Stimulated activated CD4-positive, alpha-beta T cell treated with anti-CD3 and anti-CD28 coated beads, Interleukin-12 subunit alpha, Interleukin-12 subunit beta, amount 100 ng/mL, for 24 hours (primary cell): ENCODE measurements around the gene RASGEF1B.

ENCODE experiments used
- DNase-seq, 2 experiments: peaks; one replicate each; pipeline ENCODE4 v3.0.0-alpha.2; 2020; ENCODE audit warnings: low read depth in 2 of 2

Gene RASGEF1B

GRCh38 chr4:81471588-81472280 lies at the start of gene RASGEF1B:
TSS of gene RASGEF1B (minus strand) at chr4:81471907. CDS start at chr4:81459508, 12,399 bp downstream.
- peak; percentile 91 for DNase-seq

DNA sequence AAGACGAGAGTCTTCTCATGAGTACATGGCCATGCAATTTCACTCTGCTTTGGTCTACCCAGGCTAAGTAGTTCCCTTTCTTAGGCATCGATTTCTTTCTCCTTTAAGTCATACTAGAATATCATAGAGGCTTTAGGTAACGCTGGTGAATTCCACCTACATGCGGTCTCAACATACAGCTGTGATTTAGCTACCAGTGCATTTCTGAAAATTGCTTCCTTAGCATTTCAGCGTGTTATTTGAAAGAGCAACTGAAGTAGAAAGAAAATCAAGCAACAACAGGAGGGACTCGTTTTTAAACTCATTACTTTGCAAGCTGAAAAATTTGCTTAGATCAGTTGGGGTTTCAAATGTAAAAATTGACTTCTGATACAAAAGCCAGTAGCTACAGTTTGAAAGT lies 48.1 kb upstream of the RASGEF1B start:
- DNase-seq = no peak

- DNase-seq = no peak
Observed at GRCh38 chr4:81519427-81519773, 47.7 kb upstream of the RASGEF1B start.

GRCh38 chr4:81518762-81519426 lies 47.2 kb upstream of the RASGEF1B start:
- no peak for DNase-seq

- DNase-seq = no peak
Observed at GRCh38 chr4:81516241-81516640, 44.5 kb upstream of the RASGEF1B start.

GRCh38 chr4:81512757-81513501 lies 41.2 kb upstream of the RASGEF1B start:
- no peak for DNase-seq

DNA sequence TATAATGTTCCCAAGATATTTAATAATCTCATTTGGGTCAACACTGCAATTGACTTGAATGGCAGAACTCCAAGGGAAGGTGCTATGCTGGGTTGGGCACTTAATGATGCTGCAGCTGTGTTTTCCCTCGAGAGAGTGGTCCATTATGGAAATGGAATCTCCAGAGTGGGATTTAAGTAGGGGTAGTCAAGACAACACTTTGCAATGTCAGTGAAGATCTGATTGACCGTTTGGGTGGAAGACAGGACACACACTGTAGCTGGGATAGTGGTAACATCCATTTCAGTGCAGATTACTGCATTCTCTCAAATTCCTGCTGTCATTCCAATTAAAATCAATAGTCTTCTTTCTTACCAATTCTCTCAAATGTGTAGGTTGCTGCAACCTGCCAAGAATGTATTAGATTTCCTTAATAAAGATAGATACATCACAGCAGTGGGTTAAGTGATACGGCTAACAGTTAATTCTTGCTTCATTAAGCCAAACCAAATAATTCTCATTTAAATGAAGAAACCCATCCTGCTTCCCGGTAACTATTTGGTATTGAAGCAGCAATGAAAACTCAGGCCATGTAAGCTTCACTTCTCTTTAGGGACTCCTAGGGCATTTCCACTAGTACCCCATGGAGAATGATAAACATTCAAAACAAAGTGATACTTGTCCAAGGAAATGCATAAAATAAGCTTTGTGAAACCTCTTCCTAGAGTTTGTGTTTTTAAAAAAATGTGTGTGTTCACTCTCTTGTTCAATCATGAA lies 40.5 kb upstream of the RASGEF1B start:
- DNase-seq = no peak

DNA sequence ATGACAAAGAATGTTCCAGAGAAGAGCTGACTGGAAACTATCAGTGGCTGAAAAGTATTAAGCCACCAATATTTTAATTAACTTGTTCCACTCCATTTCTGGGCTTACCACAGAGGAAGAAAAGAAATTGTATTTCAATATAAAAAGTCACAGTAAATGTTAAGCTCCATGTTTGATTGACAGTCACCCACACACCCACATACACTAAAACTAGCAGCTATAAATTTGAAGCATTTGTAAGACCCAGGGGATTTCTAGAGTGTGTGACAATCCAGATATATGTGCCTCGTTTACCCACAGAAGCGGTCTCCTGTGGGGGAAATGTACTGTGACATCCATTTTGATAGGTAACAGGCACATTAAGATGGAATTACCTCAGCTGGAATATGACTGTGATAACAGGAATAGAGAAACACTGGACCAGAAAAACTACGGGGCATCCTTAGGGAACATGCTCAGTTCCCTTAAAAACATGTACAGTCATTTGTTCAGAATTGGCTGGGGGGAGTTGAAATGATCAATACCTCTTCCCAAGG lies 39.0 kb upstream of the RASGEF1B start:
- DNase-seq = no peak

DNA sequence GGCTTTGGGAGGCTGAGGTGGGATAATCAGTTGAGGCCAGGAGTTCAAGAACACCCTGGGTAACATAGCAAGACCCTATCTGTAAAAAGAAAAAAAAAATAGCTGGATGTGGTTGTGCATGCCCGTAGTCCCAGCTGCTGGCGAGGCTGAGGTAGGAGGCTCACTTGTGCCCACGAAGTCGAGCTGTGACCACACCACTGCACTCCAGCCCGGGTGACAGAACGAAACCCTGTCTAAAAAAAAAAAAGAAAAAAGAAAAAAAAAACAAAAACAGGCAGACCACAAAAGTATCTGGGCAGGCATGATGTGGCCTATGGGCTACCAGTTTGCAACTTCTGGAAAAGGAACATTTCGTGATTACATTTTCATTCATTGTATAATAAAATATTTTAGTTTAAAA lies 38.1 kb upstream of the RASGEF1B start:
- no peak for DNase-seq

- DNase-seq = no peak
Observed at GRCh38 chr4:81509191-81509590, 37.5 kb upstream of the RASGEF1B start.

- DNase-seq = no peak
Observed at GRCh38 chr4:81508411-81509185, 36.9 kb upstream of the RASGEF1B start.

DNA sequence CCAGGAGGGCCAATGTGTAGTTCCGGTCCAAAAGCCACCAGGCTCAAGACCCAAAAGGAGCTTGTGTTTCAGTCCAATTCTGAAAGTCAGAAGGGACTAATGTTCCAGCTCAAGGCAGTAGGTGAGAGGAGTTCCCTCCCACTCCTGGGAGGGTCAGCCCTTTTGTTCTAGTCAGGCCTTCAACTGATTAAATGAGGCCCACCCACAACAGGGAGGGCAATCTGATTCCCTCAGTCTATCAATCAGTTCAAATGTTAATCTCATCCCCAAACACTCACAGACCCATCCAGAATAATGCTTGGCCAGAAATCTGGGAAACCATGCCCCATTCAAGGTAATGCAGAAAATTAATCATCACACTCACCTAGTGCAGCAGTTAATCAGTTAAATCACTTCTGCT lies 35.8 kb upstream of the RASGEF1B start:
- no peak for DNase-seq

- DNase-seq = no peak
Observed at GRCh38 chr4:81506731-81507130, 35.0 kb upstream of the RASGEF1B start.

DNA sequence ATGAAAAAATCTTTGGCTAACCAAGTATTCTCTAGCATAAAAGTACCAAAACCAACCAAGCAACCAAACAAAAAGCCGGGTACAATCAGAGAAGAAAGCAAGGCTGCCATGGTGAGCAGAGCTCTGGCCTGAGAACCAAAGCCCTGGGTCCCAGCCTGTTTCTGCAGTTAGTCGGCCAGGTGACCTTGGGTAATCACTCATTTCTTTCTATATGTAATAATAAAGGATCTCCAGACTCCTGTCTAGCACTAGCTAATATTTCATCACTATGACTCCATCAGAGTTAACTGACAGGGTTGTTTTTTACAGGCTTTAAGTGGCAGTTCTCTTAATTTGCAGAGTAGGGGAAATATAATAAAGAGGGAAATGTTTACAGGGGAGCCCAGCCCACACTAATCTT lies 34.0 kb upstream of the RASGEF1B start:
- no peak for DNase-seq

DNA sequence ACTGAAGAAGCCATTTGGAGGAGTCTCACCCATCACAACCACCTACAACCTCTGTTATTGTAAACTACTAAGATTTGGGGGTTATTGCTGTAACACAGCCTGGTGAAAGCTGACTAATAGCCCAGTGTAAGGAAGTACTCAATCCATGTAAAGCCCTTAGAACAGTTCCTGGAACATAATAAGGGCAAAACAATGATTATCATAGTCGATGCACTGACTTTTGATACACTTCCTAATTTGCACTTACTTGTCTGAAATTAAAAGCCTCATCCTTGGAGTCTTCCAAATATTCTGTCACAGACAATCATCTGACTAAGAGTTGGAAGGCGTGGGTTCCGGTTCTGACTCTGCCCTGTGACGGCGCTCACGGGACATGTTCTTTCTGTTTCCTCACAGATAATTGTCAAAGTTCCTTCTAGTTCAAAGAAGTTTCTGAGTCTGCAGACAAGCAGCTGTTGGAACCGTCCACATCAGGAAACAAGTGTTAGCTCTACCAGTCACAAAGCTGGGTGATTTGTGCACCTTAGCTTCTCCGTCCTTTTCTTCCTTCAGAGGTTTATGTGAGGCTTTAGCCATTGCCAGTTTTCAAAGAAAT lies 33.4 kb upstream of the RASGEF1B start:
- DNase-seq = peak; percentile 49 to 50

DNA sequence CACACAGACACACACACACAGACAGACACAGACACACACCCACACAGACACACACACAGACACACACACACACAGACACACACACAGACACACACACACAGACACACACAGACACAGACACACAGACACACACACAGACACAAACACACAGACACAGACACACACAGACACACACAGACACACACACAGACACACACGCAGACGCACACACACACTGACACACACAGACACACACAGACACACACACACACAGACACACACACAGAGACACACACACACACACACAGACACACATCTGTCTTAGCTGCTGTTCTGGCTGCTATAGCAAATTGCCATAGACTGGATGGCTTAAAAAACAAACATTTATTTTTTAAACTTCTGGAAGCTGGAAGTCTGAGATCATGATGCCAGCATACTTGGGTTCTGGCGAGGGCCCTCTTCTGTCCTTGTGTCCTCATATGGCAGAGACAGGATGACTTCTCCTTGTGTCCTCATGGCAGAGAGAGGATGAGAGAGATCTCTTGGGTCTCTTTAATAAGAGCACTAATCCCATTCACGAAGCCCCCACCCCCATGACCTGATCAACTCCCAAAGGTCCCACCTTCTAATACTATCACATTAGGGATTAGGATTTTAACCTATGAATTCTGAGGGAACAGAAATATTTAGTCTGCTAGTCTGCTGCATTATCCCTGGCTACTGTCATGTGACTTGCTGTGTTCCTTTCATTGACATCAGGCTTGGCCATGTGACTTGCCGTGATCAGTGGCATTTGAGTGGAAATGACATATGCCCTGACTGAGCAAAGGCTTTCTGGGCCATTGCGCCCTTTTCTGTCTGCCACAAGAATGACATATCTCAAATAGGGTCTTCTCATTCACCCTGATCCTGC lies 32.7 kb upstream of the RASGEF1B start:
- no peak for DNase-seq

DNA sequence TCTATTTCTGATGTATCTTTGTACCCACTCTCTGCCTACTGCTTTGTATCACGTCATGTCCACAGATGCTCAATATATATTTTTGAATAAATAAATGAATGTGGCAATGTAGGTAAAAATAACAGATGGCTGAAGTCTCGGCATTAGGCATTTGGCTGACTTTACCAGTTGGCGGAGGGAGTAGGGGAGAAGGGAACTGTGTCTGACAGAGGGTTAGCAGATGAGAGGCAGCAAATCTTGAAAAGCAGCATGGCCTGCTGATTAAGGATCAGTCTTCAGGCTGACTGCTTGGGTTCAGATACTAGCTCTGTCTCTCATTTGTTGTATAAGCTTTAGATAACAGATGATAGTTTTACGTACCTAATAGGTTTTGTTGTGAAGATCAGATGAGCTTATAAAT lies 31.9 kb upstream of the RASGEF1B start:
- DNase-seq = no peak

GRCh38 chr4:81502564-81502963 lies 30.9 kb upstream of the RASGEF1B start:
- no peak for DNase-seq

DNA sequence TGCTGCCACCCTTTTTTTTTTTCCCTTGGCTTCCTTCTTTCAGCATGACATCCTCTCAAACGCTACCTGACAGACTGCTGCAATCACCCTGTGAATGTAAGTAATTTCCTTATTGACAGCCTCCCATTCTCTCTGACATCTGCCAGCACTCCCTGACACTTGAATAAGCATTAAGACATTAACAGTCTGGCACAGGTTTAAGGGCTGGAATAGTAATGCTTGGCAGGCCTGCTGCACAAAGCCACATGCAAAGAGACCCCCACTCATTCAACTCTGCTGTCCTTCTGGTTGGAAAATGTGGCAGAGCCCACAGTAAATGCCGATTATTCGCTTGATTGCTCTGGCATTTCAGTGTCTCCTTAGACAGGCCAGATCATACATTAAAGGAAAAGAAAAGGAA lies 28.1 kb upstream of the RASGEF1B start:
- no peak for DNase-seq
